ENCODE results near the gene SLC39A10.
"Not testable (repeated sequence)": the region's sequence is repeated elsewhere in the genome, so short reads cannot be mapped to it uniquely, and the experiment has no call there.

Gene SLC39A10

DNA sequence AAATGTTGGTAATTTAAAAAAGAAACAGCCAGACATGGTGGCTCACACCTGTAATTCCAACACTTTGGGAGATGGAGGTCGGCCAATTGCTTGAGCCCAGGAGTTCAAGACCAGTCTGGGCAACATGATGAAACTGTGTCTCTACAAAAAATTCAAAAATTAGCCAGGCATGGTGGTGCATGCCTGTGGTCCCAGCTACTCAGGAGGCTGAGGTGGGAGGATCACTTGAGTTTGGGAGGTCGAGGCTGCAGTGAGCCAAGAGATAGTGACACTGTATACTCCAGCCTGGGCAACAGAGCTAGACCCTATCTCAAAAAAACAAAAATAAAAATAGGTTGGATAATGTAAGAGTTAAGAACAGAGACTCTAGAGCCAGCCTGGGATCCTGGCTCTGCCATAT lies 8.7 kb upstream of the SLC39A10 start:
- not testable (repeated sequence) for H3K4me3 ChIP-seq (ENCODE audit: low read length in 2 of 2); H4K8ac ChIP-seq (ENCODE audit: low read depth, low read length); H3K79me1 ChIP-seq (ENCODE audit: low read depth, low read length); H3K27ac ChIP-seq (replicated peaks; ENCODE audit: low read length); H3K4me1 ChIP-seq (ENCODE audit: control insufficient read depth in 2 of 2, insufficient read depth in 1 of 2, low read depth in 1 of 2, low read length in 2 of 2); H2AK5ac ChIP-seq (ENCODE audit: low read depth, low read length); H3K4ac ChIP-seq (ENCODE audit: low read length); H3K14ac ChIP-seq (ENCODE audit: low read length); H3K23ac ChIP-seq (ENCODE audit: low read depth, low read length, poor library complexity); H2BK5ac ChIP-seq (ENCODE audit: low read length); H3K9ac ChIP-seq (ENCODE audit: low read depth, low read length, poor library complexity); H2BK120ac ChIP-seq (ENCODE audit: low read depth, low read length); H3K9me3 ChIP-seq (replicated peaks in 1 of 2; ENCODE audit: control insufficient read depth in 2 of 2, insufficient read depth in 1 of 2, low read depth in 1 of 2, low read length in 2 of 2); H4K91ac ChIP-seq (ENCODE audit: low read depth, low read length, poor library complexity); DNase-seq (ENCODE audit: low spot score); H2BK12ac ChIP-seq (ENCODE audit: low read length); H3K18ac ChIP-seq (ENCODE audit: low read length); H2BK15ac ChIP-seq (ENCODE audit: low read length); H3K27me3 ChIP-seq (ENCODE audit: control insufficient read depth in 3 of 3, insufficient read depth in 3 of 3, low read depth in 1 of 3, low read length in 3 of 3); H3K36me3 ChIP-seq (replicated peaks in 1 of 2; ENCODE audit: control insufficient read depth in 2 of 2, insufficient read depth in 2 of 2, low read length in 2 of 2); H2AFZ ChIP-seq (ENCODE audit: low read length); H3K4me2 ChIP-seq (ENCODE audit: insufficient read depth, low read length, poor library complexity, severe bottlenecking)
- no CpG with 5 or more reads among the region's 2 CpGs for WGBS, 2 donors (ENCODE audit: extremely low coverage in 2 of 2, insufficient read length in 2 of 2, insufficient replicate concordance in 1 of 2)

DNA sequence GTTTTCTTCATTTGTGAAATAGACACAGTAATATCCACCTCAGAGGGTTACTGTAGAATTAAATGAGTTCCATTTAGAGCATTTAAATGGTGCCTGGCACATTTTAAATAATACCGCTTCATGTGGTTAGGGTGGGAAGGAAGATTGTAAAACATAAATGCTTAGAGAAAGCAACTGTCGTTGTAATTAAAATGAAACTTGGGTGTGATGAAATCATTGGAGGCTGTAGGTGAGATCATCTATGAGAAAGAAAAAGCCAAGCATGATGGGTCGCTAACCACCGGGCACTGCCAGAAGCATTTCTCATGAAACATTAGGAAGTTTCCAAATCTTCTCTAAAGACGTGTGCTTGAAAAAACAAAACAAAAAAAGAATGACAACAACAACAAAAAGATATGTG lies 8.2 kb upstream of the SLC39A10 start:
- H3K4me1 ChIP-seq (ENCODE audit: control insufficient read depth in 2 of 2, insufficient read depth in 1 of 2, low read depth in 1 of 2, low read length in 2 of 2) = no peaks in the 10 kb centered on the region
- H3K14ac ChIP-seq (ENCODE audit: low read length) = no peak overlapping the region
- H2AK5ac ChIP-seq (ENCODE audit: low read depth, low read length) = no peak overlapping the region
- no peaks in the 10 kb centered on the region for H3K36me3 ChIP-seq (replicated peaks in 1 of 2; ENCODE audit: control insufficient read depth in 2 of 2, insufficient read depth in 2 of 2, low read length in 2 of 2)
- no peak overlapping the region for H3K4me2 ChIP-seq (ENCODE audit: insufficient read depth, low read length, poor library complexity, severe bottlenecking)
- H3K18ac ChIP-seq (ENCODE audit: low read length) = no peak overlapping the region
- no peak overlapping the region for H3K4me3 ChIP-seq (ENCODE audit: low read length in 2 of 2)
- H3K9me3 ChIP-seq (replicated peaks in 1 of 2; ENCODE audit: control insufficient read depth in 2 of 2, insufficient read depth in 1 of 2, low read depth in 1 of 2, low read length in 2 of 2) = no peaks in the 10 kb centered on the region
- H2BK12ac ChIP-seq (ENCODE audit: low read length) = no peak overlapping the region
- no peaks in the 10 kb centered on the region for H3K79me1 ChIP-seq (ENCODE audit: low read depth, low read length)
- no peak overlapping the region for H2BK5ac ChIP-seq (ENCODE audit: low read length)
- WGBS, 2 donors (ENCODE audit: extremely low coverage in 2 of 2, insufficient read length in 2 of 2, insufficient replicate concordance in 1 of 2) = no CpG with 5 or more reads among the region's 5 CpGs
- H2BK15ac ChIP-seq (ENCODE audit: low read length) = no peak overlapping the region
- peaks cover 0 to 3% (median 0%) of the 10 kb centered on the region in 3 experiments for H3K27me3 ChIP-seq (ENCODE audit: control insufficient read depth in 3 of 3, insufficient read depth in 3 of 3, low read depth in 1 of 3, low read length in 3 of 3)
- H3K4ac ChIP-seq (ENCODE audit: low read length) = no peak overlapping the region
- no peak for DNase-seq (ENCODE audit: low spot score)
- H3K23ac ChIP-seq (ENCODE audit: low read depth, low read length, poor library complexity) = no peak overlapping the region
- no peak overlapping the region for H3K27ac ChIP-seq (replicated peaks; ENCODE audit: low read length)
- H4K91ac ChIP-seq (ENCODE audit: low read depth, low read length, poor library complexity) = no peak overlapping the region
- H3K9ac ChIP-seq (ENCODE audit: low read depth, low read length, poor library complexity) = no peak overlapping the region
- no peak overlapping the region for H2AFZ ChIP-seq (ENCODE audit: low read length)
- no peak overlapping the region for H4K8ac ChIP-seq (ENCODE audit: low read depth, low read length)
- H2BK120ac ChIP-seq (ENCODE audit: low read depth, low read length) = no peak overlapping the region

DNA sequence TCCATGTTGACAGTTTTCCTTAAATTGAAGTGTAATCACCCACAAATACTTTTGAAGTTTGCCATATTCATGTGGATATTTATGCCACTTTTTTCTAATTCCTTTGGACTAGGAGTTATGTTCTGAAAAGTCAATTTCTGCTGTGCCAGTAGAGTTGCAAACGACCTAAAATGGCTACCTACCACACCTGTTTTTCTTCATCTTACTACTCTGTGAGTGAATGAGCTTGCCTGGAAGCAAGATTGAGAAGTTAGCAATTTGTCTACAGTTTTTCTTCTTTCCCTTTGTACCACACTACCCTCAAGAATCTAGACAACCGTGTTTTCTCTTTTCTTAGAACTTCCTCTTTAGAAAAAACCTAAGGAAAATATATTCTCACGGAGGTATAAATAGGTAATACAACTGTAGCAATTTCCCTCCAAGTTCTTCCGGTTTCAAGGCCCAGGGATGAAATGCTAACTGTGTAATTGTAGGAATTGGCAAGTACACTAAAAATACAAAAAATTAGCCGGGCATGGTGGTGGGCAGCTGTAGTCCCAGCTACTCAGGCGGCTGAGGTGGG lies 7.3 kb upstream of the SLC39A10 start:
- no peak overlapping the region for H2BK120ac ChIP-seq (ENCODE audit: low read depth, low read length)
- H3K36me3 ChIP-seq (replicated peaks in 1 of 2; ENCODE audit: control insufficient read depth in 2 of 2, insufficient read depth in 2 of 2, low read length in 2 of 2) = no peaks in the 10 kb centered on the region
- peaks cover 0 to 3% (median 0%) of the 10 kb centered on the region in 3 experiments for H3K27me3 ChIP-seq (ENCODE audit: control insufficient read depth in 3 of 3, insufficient read depth in 3 of 3, low read depth in 1 of 3, low read length in 3 of 3)
- no peak overlapping the region for H4K8ac ChIP-seq (ENCODE audit: low read depth, low read length)
- no peaks in the 10 kb centered on the region for H3K79me1 ChIP-seq (ENCODE audit: low read depth, low read length)
- H4K91ac ChIP-seq (ENCODE audit: low read depth, low read length, poor library complexity) = no peak overlapping the region
- no peak overlapping the region for H3K14ac ChIP-seq (ENCODE audit: low read length)
- H2BK15ac ChIP-seq (ENCODE audit: low read length) = no peak overlapping the region
- H3K4ac ChIP-seq (ENCODE audit: low read length) = no peak overlapping the region
- no peak overlapping the region for H2AFZ ChIP-seq (ENCODE audit: low read length)
- DNase-seq (ENCODE audit: low spot score) = no peak
- H3K9me3 ChIP-seq (replicated peaks in 1 of 2; ENCODE audit: control insufficient read depth in 2 of 2, insufficient read depth in 1 of 2, low read depth in 1 of 2, low read length in 2 of 2) = no peaks in the 10 kb centered on the region
- H2AK5ac ChIP-seq (ENCODE audit: low read depth, low read length) = no peak overlapping the region
- no CpG with 5 or more reads among the region's 6 CpGs for WGBS, 2 donors (ENCODE audit: extremely low coverage in 2 of 2, insufficient read length in 2 of 2, insufficient replicate concordance in 1 of 2)
- H3K4me2 ChIP-seq (ENCODE audit: insufficient read depth, low read length, poor library complexity, severe bottlenecking) = no peak overlapping the region
- no peak overlapping the region for H3K27ac ChIP-seq (replicated peaks; ENCODE audit: low read length)
- H2BK12ac ChIP-seq (ENCODE audit: low read length) = no peak overlapping the region
- H3K9ac ChIP-seq (ENCODE audit: low read depth, low read length, poor library complexity) = no peak overlapping the region
- no peak overlapping the region for H3K18ac ChIP-seq (ENCODE audit: low read length)
- no peak overlapping the region for H2BK5ac ChIP-seq (ENCODE audit: low read length)
- no peak overlapping the region for H3K23ac ChIP-seq (ENCODE audit: low read depth, low read length, poor library complexity)
- no peak overlapping the region for H3K4me3 ChIP-seq (ENCODE audit: low read length in 2 of 2)
- H3K4me1 ChIP-seq (ENCODE audit: control insufficient read depth in 2 of 2, insufficient read depth in 1 of 2, low read depth in 1 of 2, low read length in 2 of 2) = no peaks in the 10 kb centered on the region

DNA sequence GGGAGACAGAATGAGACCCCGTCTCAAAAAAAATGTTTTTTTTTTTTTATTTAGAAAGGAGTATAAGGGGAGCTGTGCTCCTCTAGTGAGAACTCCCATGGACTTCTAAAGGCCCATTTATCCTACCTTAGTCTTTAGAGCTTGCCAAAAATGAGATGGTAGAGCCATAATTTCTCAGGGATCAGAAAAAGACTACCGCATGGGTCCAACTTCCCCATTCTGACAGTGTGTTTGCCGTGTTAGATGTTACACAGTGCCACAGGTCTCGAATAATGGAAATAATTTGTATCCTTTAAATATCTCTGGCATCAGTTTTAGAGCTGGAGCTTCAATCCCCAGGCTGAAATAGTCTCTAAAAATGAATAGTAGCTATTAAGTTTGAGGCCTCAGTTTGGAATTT lies 6.0 kb upstream of the SLC39A10 start:
- Histone ChIP-seq H3K79me1 (ENCODE audit: low read depth, low read length) (no peaks in the 10 kb centered on the region), H3K36me3 (replicated peaks in 1 of 2; ENCODE audit: control insufficient read depth in 2 of 2, insufficient read depth in 2 of 2, low read length in 2 of 2) (no peaks in the 10 kb centered on the region), H3K27ac (replicated peaks; ENCODE audit: low read length) (no peak overlapping the region), H3K23ac (ENCODE audit: low read depth, low read length, poor library complexity) (no peak overlapping the region), H2AFZ (ENCODE audit: low read length) (no peak overlapping the region), H3K4ac (ENCODE audit: low read length) (no peak overlapping the region), H3K4me1 (ENCODE audit: control insufficient read depth in 2 of 2, insufficient read depth in 1 of 2, low read depth in 1 of 2, low read length in 2 of 2) (no peaks in the 10 kb centered on the region), H2BK120ac (ENCODE audit: low read depth, low read length) (no peak overlapping the region), H2BK15ac (ENCODE audit: low read length) (no peak overlapping the region), H3K9ac (ENCODE audit: low read depth, low read length, poor library complexity) (no peak overlapping the region), H3K14ac (ENCODE audit: low read length) (no peak overlapping the region), H2BK12ac (ENCODE audit: low read length) (no peak overlapping the region), H2AK5ac (ENCODE audit: low read depth, low read length) (no peak overlapping the region), H3K4me2 (ENCODE audit: insufficient read depth, low read length, poor library complexity, severe bottlenecking) (no peak overlapping the region), H2BK5ac (ENCODE audit: low read length) (no peak overlapping the region), H3K18ac (ENCODE audit: low read length) (no peak overlapping the region), H3K9me3 (replicated peaks in 1 of 2; ENCODE audit: control insufficient read depth in 2 of 2, insufficient read depth in 1 of 2, low read depth in 1 of 2, low read length in 2 of 2) (no peaks in the 10 kb centered on the region), H4K91ac (ENCODE audit: low read depth, low read length, poor library complexity) (no peak overlapping the region), H4K8ac (ENCODE audit: low read depth, low read length) (no peak overlapping the region), H3K4me3 (ENCODE audit: low read length in 2 of 2) (no peak overlapping the region), H3K27me3 (ENCODE audit: control insufficient read depth in 3 of 3, insufficient read depth in 3 of 3, low read depth in 1 of 3, low read length in 3 of 3) (peaks cover 0 to 3% (median 0%) of the 10 kb centered on the region in 3 experiments)
- DNase-seq (ENCODE audit: low spot score) = no peak
- no CpG with 5 or more reads among the region's 4 CpGs for WGBS, 2 donors (ENCODE audit: extremely low coverage in 2 of 2, insufficient read length in 2 of 2, insufficient replicate concordance in 1 of 2)
